K562 (cell line): ENCODE results near the gene KRT77. TPM values are rescaled to one million over a fixed set of nuclear protein-coding genes. Genes with fewer than 3 reads are reported as not detected.

Source experiments
- CREB1 ChIP-seq, 2 experiments: sonication (generic) in 1 of 2; formaldehyde crosslinking in 1 of 2; IDR thresholded peaks; 2 replicates each; pipeline versions ENCODE4 v1.6.1 to v1.8.0; 2012 to 2022; ENCODE audit warnings: inconsistent platforms in 1 of 2, mild to moderate bottlenecking in 1 of 2, missing genetic modification reagents in 1 of 2, moderate library complexity in 1 of 2
- ESRRA ChIP-seq: fragments of 450-650 bp; IDR thresholded peaks from 2 replicates; pipeline ENCODE4 v1.6.1; 2014; ENCODE audit warnings: low read depth, mild to moderate bottlenecking, moderate library complexity, borderline replicate concordance
- ETV6 ChIP-seq, 3 experiments: fragments of 150-350 bp in 1 of 3; sonication (generic) in 1 of 3; formaldehyde crosslinking in 1 of 3; IDR thresholded peaks; 2 replicates each; pipeline versions ENCODE4 v1.6.1 to v1.8.0; 2014 to 2022; ENCODE audit warnings: borderline replicate concordance in 2 of 3, low read depth in 2 of 3, antibody characterized with exemption in 1 of 3, low read length in 1 of 3, mild to moderate bottlenecking in 1 of 3, missing genetic modification reagents in 1 of 3
- FOXO4 ChIP-seq: fragments of 450-650 bp; formaldehyde crosslinking; IDR thresholded peaks from 2 replicates; pipeline ENCODE4 v1.4.0; 2020; ENCODE audit warnings: mild to moderate bottlenecking, moderate library complexity
- GMEB1 ChIP-seq: fragments of 250-450 bp; sonication (Bioruptor Pico); IDR thresholded peaks from 2 replicates; pipeline ENCODE4 v1.4.0; 2020; ENCODE audit warnings: mild to moderate bottlenecking
- IRF2 ChIP-seq: sonication (generic); formaldehyde crosslinking; IDR thresholded peaks from 2 replicates; pipeline ENCODE4 v1.8.1; 2022; ENCODE audit warnings: mild to moderate bottlenecking, missing genetic modification reagents
- JUNB ChIP-seq: fragments of 450-650 bp; formaldehyde crosslinking; conservative IDR thresholded peaks from 2 replicates; pipeline ENCODE4 v1.4.0; 2020; ENCODE audit warnings: mild to moderate bottlenecking
- KAT7 ChIP-seq: sonication (generic); formaldehyde crosslinking; IDR thresholded peaks from 2 replicates; pipeline ENCODE4 v1.8.0; 2022; ENCODE audit warnings: missing genetic modification reagents, mild to moderate bottlenecking, borderline replicate concordance
- L3MBTL2 ChIP-seq: fragments of 450-650 bp; IDR thresholded peaks from 2 replicates; pipeline ENCODE4 v1.6.1; 2016; ENCODE audit warnings: mild to moderate bottlenecking, moderate library complexity
- MYNN ChIP-seq, 2 experiments: sonication (generic); formaldehyde crosslinking in 1 of 2; IDR thresholded peaks; 2 replicates each; pipeline versions ENCODE4 v1.5.0 to v1.6.1; 2016 to 2020; ENCODE audit warnings: antibody characterized with exemption in 1 of 2, missing genetic modification reagents in 1 of 2
- RBBP5 ChIP-seq: fragments of 200-600 bp; sonication (generic); IDR thresholded peaks from 2 replicates; pipeline ENCODE4 v1.6.1; 2012; ENCODE audit warnings: borderline replicate concordance, mild to moderate bottlenecking, low read length, control low read depth, inconsistent platforms; ENCODE audit not compliant: insufficient read depth, poor library complexity, severe bottlenecking
- RUNX1 ChIP-seq: sonication (generic); IDR thresholded peaks from 2 replicates; pipeline ENCODE4 v1.6.1; 2016; ENCODE audit warnings: antibody characterized with exemption, low read depth
- SMAD4 ChIP-seq: fragments of 250-450 bp; sonication (Bioruptor Pico); conservative IDR thresholded peaks from 2 replicates; pipeline ENCODE4 v1.8.0; 2021; ENCODE audit warnings: inconsistent platforms, mild to moderate bottlenecking, moderate library complexity
- TAF7 ChIP-seq: fragments of 450-650 bp; IDR thresholded peaks from 2 replicates; pipeline ENCODE4 v1.6.1; 2016; ENCODE audit warnings: missing genetic modification characterization, missing compliant biosample characterization
- TAL1 ChIP-seq: fragments of 450-650 bp; IDR thresholded peaks from 2 replicates; pipeline ENCODE4 v1.6.1; 2016; ENCODE audit warnings: mild to moderate bottlenecking
- ZNF263 ChIP-seq: sonication (generic); formaldehyde crosslinking; IDR thresholded peaks from 2 replicates; pipeline ENCODE4 v1.8.0; 2022; ENCODE audit warnings: mild to moderate bottlenecking, missing genetic modification reagents, borderline replicate concordance
- ZNF398 ChIP-seq: fragments of 250-450 bp; sonication (Bioruptor Pico); IDR thresholded peaks from 2 replicates; pipeline ENCODE4 v1.8.0; 2021; ENCODE audit warnings: moderate library complexity, mild to moderate bottlenecking, inconsistent platforms
- ZNF717 ChIP-seq: fragments of 250-450 bp; sonication (Bioruptor Pico); IDR thresholded peaks from 2 replicates; pipeline ENCODE4 v1.5.0; 2021
- ZNF830 ChIP-seq: fragments of 250-450 bp; sonication (Bioruptor Pico); IDR thresholded peaks from 2 replicates; pipeline ENCODE4 v1.5.0; 2021; ENCODE audit warnings: mild to moderate bottlenecking
- polyA plus RNA-seq, 8 experiments: library from polyadenylated mRNA; depleted of rRNA in 4 of 8; stranded (reverse) in 5 of 8; unstranded in 3 of 8; fragments of >200 nt; fragmentation: Nextera tagmentation in 2 of 8; fragmentation: Illumina TruSeq in 1 of 8; extraction: Ambion mirVana in 2 of 8; extraction: Trizol in 1 of 8; gene quantifications; 2 replicates each; pipeline versions ENCODE4 v1.2.1 to v1.2.3, GENCODE V29; 2011 to 2014; ENCODE audit warnings: inconsistent platforms in 1 of 8, missing spikeins in 1 of 8
- total RNA-seq, 7 experiments: library from RNA; depleted of rRNA in 6 of 7; stranded (reverse); fragments of >200 nt in 6 of 7; fragmentation: Illumina TruSeq in 2 of 7; extraction: Trizol in 2 of 7; gene quantifications; 2 replicates each; pipeline versions ENCODE4 v1.2.1 to v1.2.3, GENCODE V29; 2011 to 2021; ENCODE audit warnings: low replicate concordance in 1 of 7
- TF ChIP-seq, protein P1 (sequence below): IDR thresholded peaks from 2 replicates; pipeline ENCODE4 v1.6.1; 2011; ENCODE audit not compliant: insufficient read length; ENCODE audit errors: extremely low read depth
- TF ChIP-seq, protein P2 (sequence below): sonication (generic); formaldehyde crosslinking; IDR thresholded peaks from 2 replicates; pipeline ENCODE4 v1.4.0; 2020; ENCODE audit warnings: mild to moderate bottlenecking, missing genetic modification reagents

The KRT77 gene
- total and polyA plus RNA-seq, 9 of the 15 experiments (the other 6 are each of a cell fraction or from before 2014, with no cell fraction given) = not detected

- TF ChIP-seq ZNF263 (no peak), RBBP5 (no peak), L3MBTL2 (no peak), GMEB1 (CRISPR knock-in tag) (no peak), JUNB (CRISPR knock-in tag) (no peak), TAL1 (peak; percentile 41; the same call in 1 of the 2 replicates), SMAD4 (CRISPR knock-in tag) (peak; percentile 67; the same call in 1 of the 2 replicates), ESRRA (peak; percentile 86; the same call in 1 of the 2 replicates), RUNX1 (0 out of 2 replicates have a peak, but pooled peaks have one; percentile 32), IRF2 (CRISPR knock-in tag) (no peak), TAF7 (tag) (no peak), ZNF830 (CRISPR knock-in tag) (no peak), FOXO4 (CRISPR knock-in tag) (no peak), MYNN (IDR thresholded peaks at IDR 0.05) (no peak), MYNN (CRISPR knock-in tag; IDR thresholded peaks at IDR 0.05) (no peak), ZNF398 (no peak), CREB1 (IDR thresholded peaks at IDR 0.05) (no peak), CREB1 (CRISPR knock-in tag; IDR thresholded peaks at IDR 0.05) (no peak), ZNF717 (CRISPR knock-in tag) (no peak), ETV6 (IDR thresholded peaks at IDR 0.05; ENCODE audit: borderline replicate concordance in 1 of 2, low read depth in 2 of 2, low read length in 1 of 2) (no peak), ETV6 (CRISPR knock-in tag; IDR thresholded peaks at IDR 0.05; ENCODE audit: borderline replicate concordance) (no peak), KAT7 (CRISPR knock-in tag) (no peak)
- TF ChIP-seq, protein P1, sequence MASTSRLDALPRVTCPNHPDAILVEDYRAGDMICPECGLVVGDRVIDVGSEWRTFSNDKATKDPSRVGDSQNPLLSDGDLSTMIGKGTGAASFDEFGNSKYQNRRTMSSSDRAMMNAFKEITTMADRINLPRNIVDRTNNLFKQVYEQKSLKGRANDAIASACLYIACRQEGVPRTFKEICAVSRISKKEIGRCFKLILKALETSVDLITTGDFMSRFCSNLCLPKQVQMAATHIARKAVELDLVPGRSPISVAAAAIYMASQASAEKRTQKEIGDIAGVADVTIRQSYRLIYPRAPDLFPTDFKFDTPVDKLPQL = no peak
- TF ChIP-seq, protein P2, sequence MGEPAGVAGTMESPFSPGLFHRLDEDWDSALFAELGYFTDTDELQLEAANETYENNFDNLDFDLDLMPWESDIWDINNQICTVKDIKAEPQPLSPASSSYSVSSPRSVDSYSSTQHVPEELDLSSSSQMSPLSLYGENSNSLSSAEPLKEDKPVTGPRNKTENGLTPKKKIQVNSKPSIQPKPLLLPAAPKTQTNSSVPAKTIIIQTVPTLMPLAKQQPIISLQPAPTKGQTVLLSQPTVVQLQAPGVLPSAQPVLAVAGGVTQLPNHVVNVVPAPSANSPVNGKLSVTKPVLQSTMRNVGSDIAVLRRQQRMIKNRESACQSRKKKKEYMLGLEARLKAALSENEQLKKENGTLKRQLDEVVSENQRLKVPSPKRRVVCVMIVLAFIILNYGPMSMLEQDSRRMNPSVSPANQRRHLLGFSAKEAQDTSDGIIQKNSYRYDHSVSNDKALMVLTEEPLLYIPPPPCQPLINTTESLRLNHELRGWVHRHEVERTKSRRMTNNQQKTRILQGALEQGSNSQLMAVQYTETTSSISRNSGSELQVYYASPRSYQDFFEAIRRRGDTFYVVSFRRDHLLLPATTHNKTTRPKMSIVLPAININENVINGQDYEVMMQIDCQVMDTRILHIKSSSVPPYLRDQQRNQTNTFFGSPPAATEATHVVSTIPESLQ = no peak
These were observed 554 bp upstream of the KRT77 start (continued) for GRCh38 chr12:52703878-52704277.
